ENCODE measurements around the gene ATG2B.

GRCh38 chr14:96277890-96278289, 85.3 kb downstream of the ATG2B start:
- TF ChIP-seq CTCF (IDR thresholded peaks at IDR 0.05) = no peak
- no peak for TF ChIP-seq POLR2A (IDR thresholded peaks at IDR 0.05)
- TF ChIP-seq EP300 (IDR thresholded peaks at IDR 0.05) = no peak
- no peak for TF ChIP-seq POLR2AphosphoS5 (IDR thresholded peaks at IDR 0.05)
